Astrocyte (in vitro differentiated cells and primary cell): ENCODE measurements around the gene FAM174C.

Experiments
- EZH2 ChIP-seq: IDR thresholded peaks from 2 replicates; pipeline ENCODE4 v1.6.1; 2012; ENCODE audit warnings: mild to moderate bottlenecking, low read length, inconsistent platforms; ENCODE audit not compliant: insufficient read depth
- TF ChIP-seq, protein P1 (sequence below): IDR thresholded peaks from 2 replicates; pipeline ENCODE4 v1.5.1; 2011; ENCODE audit warnings: low read depth, mild to moderate bottlenecking, inconsistent platforms, low read length, moderate library complexity; ENCODE audit not compliant: insufficient read depth

DNA sequence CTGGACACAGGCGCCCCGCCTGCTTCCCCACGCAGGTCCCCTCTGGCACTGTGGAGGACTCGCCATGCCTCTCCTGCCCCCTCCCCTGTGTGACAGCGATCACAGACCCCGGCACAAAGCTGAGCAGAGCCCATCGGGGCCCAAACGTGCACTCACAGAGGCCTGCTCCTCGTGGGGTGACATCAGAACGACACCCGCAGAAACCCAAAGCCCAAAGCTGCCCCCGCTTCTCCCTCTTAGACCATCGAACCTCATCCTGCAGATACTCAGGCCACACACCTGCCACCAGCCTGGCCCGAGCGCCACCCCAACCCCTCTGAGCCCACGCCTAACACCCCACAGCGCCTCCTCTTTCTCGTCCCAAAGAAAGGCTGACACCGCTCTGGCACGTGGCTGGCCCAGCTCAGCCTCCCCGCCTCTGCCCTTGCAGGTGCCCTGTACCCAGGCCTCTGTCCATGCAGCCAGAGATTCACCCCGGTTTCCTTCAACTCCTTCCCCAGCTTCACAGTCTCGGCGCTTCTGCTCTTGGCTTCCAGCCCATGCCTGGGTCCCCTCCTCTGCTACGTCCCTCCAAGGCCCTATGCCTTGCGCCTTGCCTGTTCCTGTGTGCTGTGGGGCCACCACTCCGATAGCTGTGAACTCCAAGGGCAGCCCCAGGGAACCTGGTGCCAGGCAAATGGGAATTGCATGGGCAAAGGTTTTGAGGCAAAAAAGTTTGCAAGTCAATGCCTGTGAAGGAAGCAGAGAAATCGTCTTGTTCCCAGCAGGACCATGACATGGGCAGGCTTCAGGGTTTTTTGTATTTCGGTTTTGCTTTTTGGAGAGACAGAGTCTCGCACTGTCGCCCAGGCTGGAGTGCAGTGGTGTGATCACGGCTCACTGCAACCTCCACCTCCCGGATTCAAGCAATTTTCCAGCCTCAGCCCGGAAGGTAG is 36.7 kb upstream of the FAM174C start:
- TF ChIP-seq, protein P1, sequence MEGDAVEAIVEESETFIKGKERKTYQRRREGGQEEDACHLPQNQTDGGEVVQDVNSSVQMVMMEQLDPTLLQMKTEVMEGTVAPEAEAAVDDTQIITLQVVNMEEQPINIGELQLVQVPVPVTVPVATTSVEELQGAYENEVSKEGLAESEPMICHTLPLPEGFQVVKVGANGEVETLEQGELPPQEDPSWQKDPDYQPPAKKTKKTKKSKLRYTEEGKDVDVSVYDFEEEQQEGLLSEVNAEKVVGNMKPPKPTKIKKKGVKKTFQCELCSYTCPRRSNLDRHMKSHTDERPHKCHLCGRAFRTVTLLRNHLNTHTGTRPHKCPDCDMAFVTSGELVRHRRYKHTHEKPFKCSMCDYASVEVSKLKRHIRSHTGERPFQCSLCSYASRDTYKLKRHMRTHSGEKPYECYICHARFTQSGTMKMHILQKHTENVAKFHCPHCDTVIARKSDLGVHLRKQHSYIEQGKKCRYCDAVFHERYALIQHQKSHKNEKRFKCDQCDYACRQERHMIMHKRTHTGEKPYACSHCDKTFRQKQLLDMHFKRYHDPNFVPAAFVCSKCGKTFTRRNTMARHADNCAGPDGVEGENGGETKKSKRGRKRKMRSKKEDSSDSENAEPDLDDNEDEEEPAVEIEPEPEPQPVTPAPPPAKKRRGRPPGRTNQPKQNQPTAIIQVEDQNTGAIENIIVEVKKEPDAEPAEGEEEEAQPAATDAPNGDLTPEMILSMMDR, result no peak
- TF ChIP-seq EZH2, result no peak
